Large intestine (tissue), 3 donors: Measurements from ENCODE around the gene MAP4K1. TPM values are rescaled to one million over a fixed set of nuclear protein-coding genes. Genes with fewer than 3 reads are reported as not detected.
"Not testable (repeated sequence)": the region's sequence is repeated elsewhere in the genome, so short reads cannot be mapped to it uniquely, and the experiment has no call there.

Source experiments
- DNase-seq, 2 donors: peaks; one replicate each; pipeline versions ENCODE4 v3.0.0 to v3.0.0-alpha.2; 2013
- H3K27ac ChIP-seq: one replicate; pipeline ENCODE4 v1.5.1; 2013; ENCODE audit warnings: low read length
- H3K27me3 ChIP-seq: 2 replicates; pipeline ENCODE4 v1.6.1; 2013; ENCODE audit warnings: low read length; ENCODE audit not compliant: control insufficient read depth, insufficient read depth
- H3K36me3 ChIP-seq: 2 replicates; pipeline ENCODE4 v1.6.1; 2013; ENCODE audit warnings: low read length; ENCODE audit not compliant: control insufficient read depth, insufficient read depth
- H3K4me1 ChIP-seq: one replicate; pipeline ENCODE4 v1.6.1; 2013; ENCODE audit warnings: low read length; ENCODE audit not compliant: control insufficient read depth, insufficient read depth
- H3K4me3 ChIP-seq: one replicate; pipeline ENCODE4 v1.5.1; 2013; ENCODE audit warnings: low read length
- H3K9me3 ChIP-seq: one replicate; pipeline ENCODE4 v1.6.1; 2013; ENCODE audit warnings: mild to moderate bottlenecking, low read depth, low read length, moderate library complexity; ENCODE audit not compliant: control insufficient read depth
- WGBS: methylation state at CpG from one replicate; pipeline ENCODE4 v1.1.5; 2013; ENCODE audit warnings: low lambda C conversion rate; ENCODE audit not compliant: insufficient coverage; 5-methylcytosine and 5-hydroxymethylcytosine counted together
- polyA plus RNA-seq: library from polyadenylated mRNA; unstranded; fragments of 120-200 nt; gene quantifications from one replicate; pipeline ENCODE4 v1.2.1, GENCODE V29; 2013

MAP4K1 gene
- polyA plus RNA-seq, 1 donor, result 3.7 TPM

- WGBS, result 74% methylated on average over 6 of the region's 12 CpGs
- Histone ChIP-seq H3K27ac (no peak overlapping the region), H3K4me3 (no peak overlapping the region), H3K36me3 (no peaks in the 10 kb centered on the region), H3K27me3 (no peaks in the 10 kb centered on the region), H3K9me3 (peaks cover 4% of the 10 kb centered on the region), H3K4me1 (no peaks in the 10 kb centered on the region)
- no peak for DNase-seq
Observed at GRCh38 chr19:38557205-38557799, 60.5 kb downstream of the MAP4K1 start.

GRCh38 chr19:38556521-38557174 is 61.1 kb downstream of the MAP4K1 start:
- no peak for DNase-seq
- no peak overlapping the region for H3K27ac ChIP-seq
- no peaks in the 10 kb centered on the region for H3K36me3 ChIP-seq
- H3K9me3 ChIP-seq, result peaks cover 4% of the 10 kb centered on the region
- no peaks in the 10 kb centered on the region for H3K27me3 ChIP-seq
- no peak overlapping the region for H3K4me3 ChIP-seq
- no peaks in the 10 kb centered on the region for H3K4me1 ChIP-seq
- WGBS, result 100% methylated on average over 1 of the region's 7 CpGs

- no peaks in the 10 kb centered on the region for H3K27me3 ChIP-seq
- H3K4me1 ChIP-seq, result no peaks in the 10 kb centered on the region
- H3K4me3 ChIP-seq, result no peak overlapping the region
- H3K9me3 ChIP-seq, result no peaks in the 10 kb centered on the region
- 100% methylated on average over 2 of the region's 8 CpGs for WGBS
- no peaks in the 10 kb centered on the region for H3K36me3 ChIP-seq
- no peak overlapping the region for H3K27ac ChIP-seq
- no peak for DNase-seq
Observed at GRCh38 chr19:38555200-38555599, 62.6 kb downstream of the MAP4K1 start.

GRCh38 chr19:38554676-38555141 is 63.0 kb downstream of the MAP4K1 start:
- WGBS, result 72% methylated on average over 2 of the region's 3 CpGs
- Histone ChIP-seq H3K4me3 (no peak overlapping the region), H3K9me3 (no peaks in the 10 kb centered on the region), H3K36me3 (no peaks in the 10 kb centered on the region), H3K27ac (no peak overlapping the region), H3K27me3 (no peaks in the 10 kb centered on the region), H3K4me1 (no peaks in the 10 kb centered on the region)
- DNase-seq, result no peak

- H3K4me3 ChIP-seq, H3K27me3 ChIP-seq, H3K27ac ChIP-seq, DNase-seq, H3K9me3 ChIP-seq, H3K36me3 ChIP-seq, H3K4me1 ChIP-seq: not testable (repeated sequence)
- no CpG with 5 or more reads among the region's 1 CpG for WGBS
Observed at GRCh38 chr19:38553239-38553638, 64.5 kb downstream of the MAP4K1 start.

- H3K36me3 ChIP-seq, result no peaks in the 10 kb centered on the region
- no peak for DNase-seq
- WGBS, result 48% methylated on average over 2 of the region's 6 CpGs
- no peaks in the 10 kb centered on the region for H3K27me3 ChIP-seq
- no peak overlapping the region for H3K4me3 ChIP-seq
- no peak overlapping the region for H3K27ac ChIP-seq
- no peaks in the 10 kb centered on the region for H3K9me3 ChIP-seq
- no peaks in the 10 kb centered on the region for H3K4me1 ChIP-seq
Observed at GRCh38 chr19:38551450-38551813, 66.3 kb downstream of the MAP4K1 start.

GRCh38 chr19:38550376-38550775 is 67.4 kb downstream of the MAP4K1 start:
- no peak for DNase-seq
- H3K36me3 ChIP-seq, result no peaks in the 10 kb centered on the region
- no CpG with 5 or more reads among the region's 3 CpGs for WGBS
- H3K4me1 ChIP-seq, result no peaks in the 10 kb centered on the region
- H3K27me3 ChIP-seq, result no peaks in the 10 kb centered on the region
- no peak overlapping the region for H3K4me3 ChIP-seq
- H3K9me3 ChIP-seq, result no peaks in the 10 kb centered on the region
- H3K27ac ChIP-seq, result no peak overlapping the region

GRCh38 chr19:38549942-38550341 is 67.8 kb downstream of the MAP4K1 start:
- H3K4me1 ChIP-seq, result no peaks in the 10 kb centered on the region
- 100% methylated on average over 1 of the region's 4 CpGs for WGBS
- no peak overlapping the region for H3K27ac ChIP-seq
- no peaks in the 10 kb centered on the region for H3K9me3 ChIP-seq
- DNase-seq, result no peak
- no peaks in the 10 kb centered on the region for H3K36me3 ChIP-seq
- no peaks in the 10 kb centered on the region for H3K27me3 ChIP-seq
- no peak overlapping the region for H3K4me3 ChIP-seq

- Histone ChIP-seq H3K4me3 (no peak overlapping the region), H3K27ac (no peak overlapping the region), H3K9me3 (no peaks in the 10 kb centered on the region), H3K4me1 (no peaks in the 10 kb centered on the region), H3K27me3 (no peaks in the 10 kb centered on the region), H3K36me3 (no peaks in the 10 kb centered on the region)
- DNase-seq, result no peak
- WGBS, result no CpG with 5 or more reads among the region's 5 CpGs
Observed at GRCh38 chr19:38549061-38549460, 68.7 kb downstream of the MAP4K1 start.

GRCh38 chr19:38547421-38547820 is 70.3 kb downstream of the MAP4K1 start:
- no peaks in the 10 kb centered on the region for H3K9me3 ChIP-seq
- no peaks in the 10 kb centered on the region for H3K4me1 ChIP-seq
- WGBS, result no CpG with 5 or more reads among the region's 5 CpGs
- no peaks in the 10 kb centered on the region for H3K36me3 ChIP-seq
- DNase-seq, result no peak
- no peak overlapping the region for H3K4me3 ChIP-seq
- H3K27me3 ChIP-seq, result peaks cover 3% of the 10 kb centered on the region
- no peak overlapping the region for H3K27ac ChIP-seq

- WGBS, result no CpG with 5 or more reads among the region's 8 CpGs
- H3K36me3 ChIP-seq, result no peaks in the 10 kb centered on the region
- H3K27ac ChIP-seq, result no peak overlapping the region
- no peaks in the 10 kb centered on the region for H3K4me1 ChIP-seq
- no peak overlapping the region for H3K4me3 ChIP-seq
- H3K27me3 ChIP-seq, result peaks cover 3% of the 10 kb centered on the region
- H3K9me3 ChIP-seq, result no peaks in the 10 kb centered on the region
- DNase-seq, result no peak
Observed at GRCh38 chr19:38545596-38545995, 72.2 kb downstream of the MAP4K1 start.
